Adipocyte (in vitro differentiated cells): ENCODE measurements around the gene OVCH1.

Experiments used
- DNase-seq: peaks from one replicate; pipeline ENCODE4 v3.0.0-alpha.2; 2015; ENCODE audit warnings: low read depth
- H3K27me3 ChIP-seq: replicated peaks from 2 replicates; pipeline ENCODE4 v1.7.0; 2013; ENCODE audit warnings: mild to moderate bottlenecking, low read length, moderate library complexity; ENCODE audit not compliant: control insufficient read depth, insufficient read depth
- H3K36me3 ChIP-seq: 2 replicates; pipeline ENCODE4 v1.7.0; 2013; ENCODE audit warnings: low read length, mild to moderate bottlenecking, moderate library complexity; ENCODE audit not compliant: control insufficient read depth, insufficient read depth, severe bottlenecking
- H3K4me1 ChIP-seq: 2 replicates; pipeline ENCODE4 v1.7.0; 2013; ENCODE audit warnings: mild to moderate bottlenecking, low read length, moderate library complexity; ENCODE audit not compliant: control insufficient read depth, insufficient read depth
- H3K4me3 ChIP-seq: 2 replicates; pipeline ENCODE4 v1.7.0; 2013; ENCODE audit warnings: mild to moderate bottlenecking, low read length, moderate library complexity
- H3K9ac ChIP-seq: 2 replicates; pipeline ENCODE4 v1.7.0; 2013; ENCODE audit warnings: mild to moderate bottlenecking, low read length, moderate library complexity
- H3K9me3 ChIP-seq: 2 replicates; pipeline ENCODE4 v1.7.0; 2013; ENCODE audit warnings: mild to moderate bottlenecking, low read length, moderate library complexity; ENCODE audit not compliant: control insufficient read depth

OVCH1 gene, protein sequence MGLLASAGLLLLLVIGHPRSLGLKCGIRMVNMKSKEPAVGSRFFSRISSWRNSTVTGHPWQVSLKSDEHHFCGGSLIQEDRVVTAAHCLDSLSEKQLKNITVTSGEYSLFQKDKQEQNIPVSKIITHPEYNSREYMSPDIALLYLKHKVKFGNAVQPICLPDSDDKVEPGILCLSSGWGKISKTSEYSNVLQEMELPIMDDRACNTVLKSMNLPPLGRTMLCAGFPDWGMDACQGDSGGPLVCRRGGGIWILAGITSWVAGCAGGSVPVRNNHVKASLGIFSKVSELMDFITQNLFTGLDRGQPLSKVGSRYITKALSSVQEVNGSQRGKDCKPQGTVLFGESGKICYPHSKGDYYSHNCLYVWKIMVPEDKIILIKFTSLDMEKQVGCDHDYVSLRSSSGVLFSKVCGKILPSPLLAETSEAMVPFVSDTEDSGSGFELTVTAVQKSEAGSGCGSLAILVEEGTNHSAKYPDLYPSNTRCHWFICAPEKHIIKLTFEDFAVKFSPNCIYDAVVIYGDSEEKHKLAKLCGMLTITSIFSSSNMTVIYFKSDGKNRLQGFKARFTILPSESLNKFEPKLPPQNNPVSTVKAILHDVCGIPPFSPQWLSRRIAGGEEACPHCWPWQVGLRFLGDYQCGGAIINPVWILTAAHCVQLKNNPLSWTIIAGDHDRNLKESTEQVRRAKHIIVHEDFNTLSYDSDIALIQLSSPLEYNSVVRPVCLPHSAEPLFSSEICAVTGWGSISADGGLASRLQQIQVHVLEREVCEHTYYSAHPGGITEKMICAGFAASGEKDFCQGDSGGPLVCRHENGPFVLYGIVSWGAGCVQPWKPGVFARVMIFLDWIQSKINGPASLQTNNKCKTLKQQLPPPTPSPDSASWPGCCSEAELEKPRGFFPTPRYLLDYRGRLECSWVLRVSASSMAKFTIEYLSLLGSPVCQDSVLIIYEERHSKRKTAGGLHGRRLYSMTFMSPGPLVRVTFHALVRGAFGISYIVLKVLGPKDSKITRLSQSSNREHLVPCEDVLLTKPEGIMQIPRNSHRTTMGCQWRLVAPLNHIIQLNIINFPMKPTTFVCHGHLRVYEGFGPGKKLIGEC

DNA sequence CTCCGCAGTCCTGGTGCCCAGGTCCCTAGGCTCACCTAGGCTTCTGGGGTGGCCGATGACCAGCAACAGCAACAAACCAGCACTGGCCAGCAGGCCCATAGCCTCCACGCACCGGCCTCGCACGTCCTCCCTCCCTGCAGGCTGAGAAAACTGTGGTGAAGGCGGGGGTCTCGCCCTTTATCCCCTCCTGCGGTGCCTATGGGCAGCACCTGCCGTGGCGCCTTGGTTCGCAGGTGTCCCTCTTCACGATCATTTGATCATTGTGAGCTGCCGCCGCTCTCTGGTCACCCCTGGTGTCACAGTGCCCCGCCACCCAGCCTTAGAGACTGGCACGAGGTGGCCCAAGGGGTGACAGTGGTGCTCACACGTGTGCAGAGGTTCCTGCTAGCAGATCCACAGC lies at the start of gene OVCH1:
OVCH1 (minus strand) TSS at position 99 of the 400 bp plus-strand sequence; CDS start at position 99, 0 bp downstream.
- no peaks in the 10 kb centered on the region for H3K9me3 ChIP-seq
- H3K27me3 ChIP-seq: no peaks in the 10 kb centered on the region
- H3K36me3 ChIP-seq: peaks cover under 1% of the 10 kb centered on the region
- H3K4me1 ChIP-seq: peaks cover 4% of the 10 kb centered on the region
- DNase-seq: no peak
- no peak within 1 kb of the TSS for H3K4me3 ChIP-seq
- H3K9ac ChIP-seq: no peak within 1 kb of the TSS

DNA sequence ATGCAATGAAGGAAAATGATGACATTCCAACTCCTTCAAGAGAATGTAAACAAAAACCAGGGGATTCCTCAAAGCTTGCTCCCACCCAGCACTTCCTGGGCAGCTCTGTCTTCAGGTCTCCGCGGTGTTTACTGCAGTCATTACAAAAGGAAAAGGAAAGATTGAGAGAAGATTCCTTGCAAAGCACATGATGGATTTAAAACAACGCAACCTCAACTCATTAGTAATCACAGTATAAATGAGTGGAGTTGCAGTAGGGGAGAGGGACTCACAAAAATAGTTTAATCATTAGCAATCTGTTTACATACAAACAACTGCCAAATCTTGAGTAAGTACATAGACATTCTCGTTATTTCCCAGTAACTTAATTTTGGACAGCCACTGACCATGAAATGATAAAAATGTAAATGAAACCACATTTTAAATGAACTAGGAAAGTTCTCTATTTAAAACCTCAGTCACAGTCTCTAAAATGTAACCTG lies 49.7 kb upstream of the OVCH1 start:
- DNase-seq: peak; percentile 62
- H3K27me3 ChIP-seq: no peaks in the 10 kb centered on the region
- no peaks in the 10 kb centered on the region for H3K9me3 ChIP-seq
- peaks cover 29% of the 10 kb centered on the region for H3K4me1 ChIP-seq
- peak overlapping the region; percentile 14 for H3K4me3 ChIP-seq
- no peaks in the 10 kb centered on the region for H3K36me3 ChIP-seq
- H3K9ac ChIP-seq: peak overlapping the region; percentile 21

DNA sequence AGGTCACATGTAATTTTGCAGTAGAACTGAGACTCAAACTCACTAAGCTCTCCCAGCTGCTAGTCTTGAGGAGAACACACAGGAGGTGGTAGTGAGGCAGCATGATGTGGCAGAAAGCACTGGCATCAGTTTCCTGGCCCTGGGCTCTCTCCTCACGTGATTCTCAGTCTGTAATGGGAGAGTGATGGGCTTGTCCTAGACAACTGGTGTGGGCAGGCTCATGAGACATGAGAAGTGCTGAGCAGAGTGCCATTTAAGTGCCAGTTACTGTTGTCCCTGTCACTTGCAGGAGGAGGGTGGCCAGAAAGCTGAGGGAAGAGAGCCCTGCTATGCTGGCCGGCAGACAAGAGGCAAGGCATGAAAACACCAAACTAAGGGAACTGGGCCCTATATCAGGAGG lies 48.5 kb upstream of the OVCH1 start:
- no peak for DNase-seq
- H3K9me3 ChIP-seq: no peaks in the 10 kb centered on the region
- H3K36me3 ChIP-seq: no peaks in the 10 kb centered on the region
- no peaks in the 10 kb centered on the region for H3K27me3 ChIP-seq
- H3K4me3 ChIP-seq: no peak overlapping the region
- H3K9ac ChIP-seq: no peak overlapping the region
- H3K4me1 ChIP-seq: peaks cover 29% of the 10 kb centered on the region

DNA sequence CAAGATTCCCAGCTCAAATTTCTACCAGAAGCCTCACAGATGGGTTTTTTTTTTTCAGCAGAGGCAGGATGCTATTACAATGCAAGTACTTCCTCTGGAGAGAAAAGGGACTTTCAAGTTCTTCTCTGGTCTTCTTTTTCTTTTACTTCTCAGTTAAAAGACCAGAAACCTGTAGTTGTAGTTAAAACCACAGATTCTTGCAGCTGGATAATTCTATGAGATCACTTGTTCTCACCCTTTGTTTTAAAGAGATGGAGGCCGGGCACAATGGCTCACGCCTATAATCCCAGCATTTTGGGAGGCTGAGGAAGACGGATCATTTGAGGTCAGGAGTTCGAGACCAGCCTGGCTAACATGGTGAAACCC lies 47.6 kb upstream of the OVCH1 start:
- H3K4me3 ChIP-seq: no peak overlapping the region
- no peaks in the 10 kb centered on the region for H3K36me3 ChIP-seq
- no peak for DNase-seq
- H3K4me1 ChIP-seq: peaks cover 29% of the 10 kb centered on the region
- no peaks in the 10 kb centered on the region for H3K27me3 ChIP-seq
- H3K9me3 ChIP-seq: no peaks in the 10 kb centered on the region
- no peak overlapping the region for H3K9ac ChIP-seq

DNA sequence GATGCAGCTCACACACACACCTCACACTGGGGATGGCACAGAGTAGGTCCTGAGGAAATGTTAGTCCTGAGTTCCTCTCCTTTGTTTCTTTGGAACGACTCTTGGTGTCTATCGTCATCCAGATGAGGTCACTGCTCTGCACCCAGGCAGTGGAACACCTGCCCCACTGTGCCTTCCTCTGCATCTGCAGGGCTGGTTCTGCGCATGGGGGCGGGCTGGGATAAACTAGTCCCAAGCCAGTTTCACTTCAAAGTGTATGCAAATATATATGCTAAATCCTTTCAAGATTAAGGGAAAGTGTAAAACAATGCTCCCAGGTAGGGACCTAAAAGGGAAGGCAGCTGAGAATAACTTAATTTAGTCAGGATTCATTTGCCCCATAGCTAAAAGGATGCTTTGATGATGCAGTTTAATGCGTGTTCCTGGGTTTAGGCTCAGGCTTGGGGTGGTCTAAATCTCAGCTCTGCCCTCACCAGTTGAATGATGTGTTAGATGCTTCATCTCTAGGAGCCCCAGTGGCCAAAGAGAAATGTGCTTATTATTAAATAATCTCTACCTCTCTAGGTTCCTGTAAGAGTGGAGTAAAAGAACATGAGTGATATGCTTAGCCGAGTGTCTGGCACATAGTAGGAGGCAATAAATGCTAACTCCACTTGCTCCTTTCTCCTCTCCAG lies 47.1 kb upstream of the OVCH1 start:
- no peak for DNase-seq
- Histone ChIP-seq H3K4me3 (no peak overlapping the region), H3K27me3 (no peaks in the 10 kb centered on the region), H3K4me1 (peaks cover 29% of the 10 kb centered on the region), H3K9me3 (no peaks in the 10 kb centered on the region), H3K9ac (no peak overlapping the region), H3K36me3 (no peaks in the 10 kb centered on the region)

DNA sequence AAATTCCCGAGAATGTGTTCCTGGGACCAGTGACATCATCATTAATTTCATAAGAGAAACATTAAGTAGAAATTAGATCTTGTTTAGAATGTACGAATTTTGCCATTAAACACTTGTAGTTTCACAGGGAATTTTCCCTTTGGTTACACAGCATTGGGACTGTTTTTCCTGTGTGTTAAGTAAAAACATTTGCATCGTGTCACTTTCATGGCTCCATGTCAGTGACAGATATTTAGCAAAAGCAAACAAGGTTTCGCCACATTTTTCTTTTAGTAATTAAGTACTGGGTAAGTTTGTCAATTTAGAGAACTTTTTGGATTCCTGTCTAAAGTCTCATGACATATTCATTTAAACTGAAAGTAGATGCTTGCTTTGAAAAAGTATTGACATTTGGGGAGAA lies 45.5 kb upstream of the OVCH1 start:
- Histone ChIP-seq H3K36me3 (no peaks in the 10 kb centered on the region), H3K9me3 (no peaks in the 10 kb centered on the region), H3K4me1 (peaks cover 29% of the 10 kb centered on the region), H3K9ac (peak overlapping the region; percentile 70), H3K4me3 (peak overlapping the region; percentile 74), H3K27me3 (no peaks in the 10 kb centered on the region)
- DNase-seq: peak; percentile 39

DNA sequence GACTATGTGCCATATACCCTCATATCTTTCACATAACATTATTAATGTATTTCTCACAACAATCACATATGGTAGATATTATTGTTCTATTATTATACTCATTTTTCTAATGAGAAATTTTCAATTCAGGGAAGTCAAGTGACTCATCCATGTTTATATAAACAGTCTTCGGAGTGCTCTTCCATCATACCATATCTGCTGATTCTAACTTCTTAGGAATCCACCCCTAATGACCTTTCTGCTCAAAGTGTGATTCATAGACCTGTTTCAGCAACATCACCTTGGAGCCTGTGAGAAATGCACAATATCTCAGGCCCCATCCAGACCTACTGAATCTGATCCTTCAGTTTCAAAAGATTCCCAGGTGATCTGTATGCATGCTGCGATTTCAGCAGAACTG lies 39.8 kb upstream of the OVCH1 start:
- Histone ChIP-seq H3K9ac (no peak overlapping the region), H3K4me1 (peaks cover 21% of the 10 kb centered on the region), H3K4me3 (no peak overlapping the region), H3K36me3 (no peaks in the 10 kb centered on the region), H3K9me3 (no peaks in the 10 kb centered on the region), H3K27me3 (no peaks in the 10 kb centered on the region)
- no peak for DNase-seq

DNA sequence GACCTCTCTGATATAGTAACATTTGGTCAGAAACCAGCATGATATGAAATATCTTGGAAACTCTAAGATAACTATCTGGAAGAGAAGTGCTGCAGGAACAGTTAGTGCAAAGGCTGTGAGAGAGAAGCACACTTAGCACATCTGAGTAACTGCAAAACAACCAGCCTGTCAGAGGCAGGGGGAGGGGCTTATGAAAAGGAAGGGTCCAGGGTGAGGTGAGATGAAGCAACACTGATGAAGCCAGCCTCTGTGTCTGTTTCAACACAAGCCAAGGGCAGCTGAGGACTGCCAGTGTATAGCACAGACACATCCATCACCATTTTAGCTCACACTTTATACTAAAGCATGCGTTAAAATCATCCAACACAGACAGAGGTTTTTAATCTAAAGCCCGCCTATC lies 37.4 kb upstream of the OVCH1 start:
- no peaks in the 10 kb centered on the region for H3K36me3 ChIP-seq
- H3K9ac ChIP-seq: no peak overlapping the region
- H3K4me3 ChIP-seq: no peak overlapping the region
- H3K9me3 ChIP-seq: no peaks in the 10 kb centered on the region
- H3K27me3 ChIP-seq: no peaks in the 10 kb centered on the region
- peaks cover 21% of the 10 kb centered on the region for H3K4me1 ChIP-seq
- peak; percentile 28 for DNase-seq

DNA sequence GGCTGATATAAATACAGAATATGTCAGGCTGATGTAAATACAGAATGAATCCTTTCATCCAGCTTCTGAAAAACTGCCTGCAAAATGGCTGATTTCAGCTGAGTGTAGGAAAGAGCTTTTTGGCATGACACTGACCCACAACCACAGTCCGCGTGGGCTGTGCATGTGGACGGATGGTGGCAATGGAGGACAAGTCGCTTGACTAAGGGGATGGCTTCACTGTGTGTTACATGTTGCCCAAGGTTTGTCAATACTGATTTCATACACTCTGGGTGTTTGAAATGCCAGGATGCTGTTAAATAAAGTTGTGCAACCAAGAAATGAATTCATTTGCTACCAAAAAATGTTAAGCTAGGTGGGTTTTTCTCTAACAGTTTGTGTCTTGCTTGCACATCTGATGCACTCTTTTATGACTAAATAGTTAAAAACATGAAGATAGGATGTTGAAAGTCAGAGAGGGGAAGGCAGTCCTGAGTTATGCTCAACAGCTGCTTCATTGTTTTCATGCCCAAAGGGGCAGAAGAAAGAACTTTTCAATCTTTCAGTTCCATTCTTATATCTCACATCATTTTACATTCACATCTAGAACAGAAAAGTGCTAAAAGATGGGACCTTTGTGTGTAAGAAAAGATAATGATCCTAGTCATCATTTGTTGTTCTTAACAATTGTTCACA lies 36.5 kb upstream of the OVCH1 start:
- Histone ChIP-seq H3K27me3 (no peaks in the 10 kb centered on the region), H3K4me1 (peaks cover 21% of the 10 kb centered on the region), H3K9me3 (no peaks in the 10 kb centered on the region), H3K9ac (no peak overlapping the region), H3K36me3 (no peaks in the 10 kb centered on the region), H3K4me3 (no peak overlapping the region)
- DNase-seq: no peak

DNA sequence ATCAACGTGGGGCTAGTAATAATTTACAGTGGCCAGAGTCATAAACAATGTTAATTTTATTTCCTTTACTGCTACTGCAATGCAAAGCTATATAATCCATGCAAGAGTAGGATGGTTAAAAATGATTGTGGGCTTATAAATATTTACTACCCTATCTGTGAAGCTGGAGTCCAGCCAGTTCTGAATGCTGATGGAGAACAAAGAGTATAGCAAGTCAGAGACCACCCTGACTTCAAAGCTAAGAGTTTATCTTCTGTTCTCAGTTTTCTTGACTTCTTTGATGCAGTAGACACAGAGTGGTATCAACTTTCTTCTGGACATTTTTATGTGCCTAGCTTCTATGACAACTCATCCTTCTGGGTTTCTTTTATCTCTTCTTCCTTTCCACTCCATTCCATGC lies 34.0 kb upstream of the OVCH1 start:
- H3K4me1 ChIP-seq: peaks cover 14% of the 10 kb centered on the region
- no peaks in the 10 kb centered on the region for H3K36me3 ChIP-seq
- no peak for DNase-seq
- no peak overlapping the region for H3K4me3 ChIP-seq
- no peaks in the 10 kb centered on the region for H3K27me3 ChIP-seq
- no peak overlapping the region for H3K9ac ChIP-seq
- H3K9me3 ChIP-seq: no peaks in the 10 kb centered on the region
